HFF-Myc (cell line): ENCODE data around the gene CCDC68.

Experiments
- DNase-seq: peaks from one replicate; pipeline ENCODE4 v3.0.0-alpha.2; 2011; ENCODE audit warnings: low read depth; ENCODE audit errors: extremely low read depth
- H3K4me3 ChIP-seq: replicated peaks from 2 replicates; pipeline ENCODE4 v1.5.1; 2011; ENCODE audit warnings: low read depth, mild to moderate bottlenecking, control low read depth, low read length
- CTCF ChIP-seq: IDR thresholded peaks from 2 replicates; pipeline ENCODE4 v1.5.1; 2012; ENCODE audit warnings: mild to moderate bottlenecking, low read depth, low read length, control low read depth; ENCODE audit errors: missing control alignments

The CCDC68 gene

GRCh38 chr18:54958704-54959625, at the start of gene CCDC68:
Gene CCDC68 (minus strand): TSS chr18:54959461. CDS start chr18:54942791, 16,670 bp downstream.
- no peak for TF ChIP-seq CTCF
- H3K4me3 ChIP-seq = peak within 1 kb of the TSS; percentile 31
- DNase-seq = no peak

- TF ChIP-seq CTCF = no peak
- no peak for DNase-seq
- H3K4me3 ChIP-seq = no peak overlapping the region
Measured at GRCh38 chr18:55007602-55008001, 48.3 kb upstream of the CCDC68 start.

DNA sequence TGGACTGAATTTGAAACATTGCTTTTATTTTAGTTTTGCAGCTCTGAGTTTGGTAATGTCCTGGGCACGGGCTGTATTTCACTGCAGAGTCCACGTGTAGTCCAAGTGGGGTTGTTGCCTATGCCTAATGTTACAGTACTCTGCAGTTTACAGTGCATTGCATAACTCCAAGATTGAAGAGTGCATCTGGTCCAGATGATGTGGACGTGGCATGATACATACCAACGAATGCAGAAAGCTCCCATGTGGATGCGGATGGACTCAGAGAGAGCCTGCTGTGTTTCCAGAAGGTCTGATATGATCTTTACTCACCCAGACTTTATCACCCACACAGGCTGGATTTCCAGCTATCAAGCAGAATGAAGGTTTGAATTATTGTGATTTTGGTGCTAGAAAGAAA, 44.4 kb upstream of the CCDC68 start:
- TF ChIP-seq CTCF = no peak
- H3K4me3 ChIP-seq = no peak overlapping the region
- no peak for DNase-seq

GRCh38 chr18:55002261-55002660, 43.0 kb upstream of the CCDC68 start:
- no peak overlapping the region for H3K4me3 ChIP-seq
- DNase-seq = no peak
- TF ChIP-seq CTCF = no peak

DNA sequence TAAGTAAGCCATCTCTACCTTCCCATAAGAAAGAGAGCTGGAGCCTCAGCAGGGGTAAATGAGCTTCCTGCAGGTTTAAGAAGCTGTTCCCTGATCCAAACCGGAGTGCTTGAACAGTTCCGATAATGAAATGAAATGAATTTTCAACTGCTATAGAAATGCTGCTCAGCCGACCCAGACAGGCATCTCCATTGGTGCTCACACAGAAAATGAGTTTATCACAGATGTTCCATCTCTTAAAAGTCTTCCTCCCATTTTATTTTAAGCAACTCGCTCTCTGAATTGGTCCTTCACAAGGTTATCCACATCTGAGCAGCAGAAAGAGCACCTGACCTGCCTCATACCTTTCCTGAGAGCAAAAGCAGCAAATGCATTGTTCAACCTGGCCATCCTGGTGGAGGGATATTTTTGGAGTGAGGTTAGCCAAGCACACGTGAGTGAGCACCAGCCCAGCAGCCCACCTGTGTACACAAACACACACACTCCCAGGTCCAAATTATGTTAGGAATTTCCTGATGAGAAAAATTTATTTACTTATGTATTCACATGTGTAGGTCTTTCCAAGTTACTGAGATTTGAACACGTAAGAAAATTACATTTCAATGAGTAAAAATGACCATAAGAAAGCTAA, 42.2 kb upstream of the CCDC68 start:
- no peak overlapping the region for H3K4me3 ChIP-seq
- DNase-seq = no peak
- TF ChIP-seq CTCF = no peak

DNA sequence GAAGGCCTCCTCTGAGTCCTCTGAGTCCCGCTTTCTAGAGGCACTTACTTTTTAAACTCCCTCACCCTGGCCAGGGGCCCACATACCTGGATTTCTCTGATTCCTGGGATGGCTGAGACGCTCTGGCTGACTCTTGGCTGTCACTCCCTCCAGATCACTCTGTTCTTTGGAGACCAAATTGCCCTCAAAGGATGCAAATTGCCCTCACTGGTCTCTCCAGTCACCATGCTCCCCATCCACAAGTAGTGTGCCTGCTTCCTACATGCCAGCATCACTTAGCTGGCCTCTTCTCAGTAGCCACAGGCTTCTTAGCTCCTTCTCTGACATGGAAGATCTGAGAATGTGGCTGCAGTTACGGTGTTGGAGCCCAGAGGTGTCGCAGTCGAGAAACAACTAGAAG, 41.3 kb upstream of the CCDC68 start:
- no peak for TF ChIP-seq CTCF
- H3K4me3 ChIP-seq = no peak overlapping the region
- DNase-seq = no peak
